ENCODE measurements around the gene CEP83.

DNA sequence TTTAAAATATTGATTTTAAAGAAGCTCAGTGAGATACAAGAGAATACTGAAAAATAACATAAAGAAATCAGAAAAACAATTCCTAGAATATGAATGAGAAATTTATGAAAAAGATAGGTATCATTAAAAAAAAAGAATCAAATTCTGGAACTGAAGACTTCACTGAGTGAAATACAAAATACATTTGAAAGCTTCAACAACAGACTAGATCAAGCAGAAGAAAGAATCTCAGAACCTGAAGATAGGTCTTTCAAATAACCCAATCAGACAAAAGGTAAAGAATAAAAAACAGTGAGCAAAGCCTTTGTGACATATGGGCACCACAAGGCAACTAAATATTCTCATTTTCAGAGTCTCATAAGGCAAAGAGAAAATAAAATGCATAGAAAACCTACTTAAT, 29.4 kb downstream of the CEP83 start:
- TF ChIP-seq, protein P1, sequence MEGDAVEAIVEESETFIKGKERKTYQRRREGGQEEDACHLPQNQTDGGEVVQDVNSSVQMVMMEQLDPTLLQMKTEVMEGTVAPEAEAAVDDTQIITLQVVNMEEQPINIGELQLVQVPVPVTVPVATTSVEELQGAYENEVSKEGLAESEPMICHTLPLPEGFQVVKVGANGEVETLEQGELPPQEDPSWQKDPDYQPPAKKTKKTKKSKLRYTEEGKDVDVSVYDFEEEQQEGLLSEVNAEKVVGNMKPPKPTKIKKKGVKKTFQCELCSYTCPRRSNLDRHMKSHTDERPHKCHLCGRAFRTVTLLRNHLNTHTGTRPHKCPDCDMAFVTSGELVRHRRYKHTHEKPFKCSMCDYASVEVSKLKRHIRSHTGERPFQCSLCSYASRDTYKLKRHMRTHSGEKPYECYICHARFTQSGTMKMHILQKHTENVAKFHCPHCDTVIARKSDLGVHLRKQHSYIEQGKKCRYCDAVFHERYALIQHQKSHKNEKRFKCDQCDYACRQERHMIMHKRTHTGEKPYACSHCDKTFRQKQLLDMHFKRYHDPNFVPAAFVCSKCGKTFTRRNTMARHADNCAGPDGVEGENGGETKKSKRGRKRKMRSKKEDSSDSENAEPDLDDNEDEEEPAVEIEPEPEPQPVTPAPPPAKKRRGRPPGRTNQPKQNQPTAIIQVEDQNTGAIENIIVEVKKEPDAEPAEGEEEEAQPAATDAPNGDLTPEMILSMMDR (IDR thresholded peaks at IDR 0.05), result no peak
- TF ChIP-seq POLR2A (IDR thresholded peaks at IDR 0.05), result no peak
- TF ChIP-seq EP300 (IDR thresholded peaks at IDR 0.05), result no peak
